Fibroblast of skin of abdomen (primary cell): Measurements from ENCODE around the gene NIT1.

ENCODE experiments used
- DNase-seq: peaks from one replicate; pipeline ENCODE4 v3.0.0-alpha.2; 2013

NIT1 gene

DNA sequence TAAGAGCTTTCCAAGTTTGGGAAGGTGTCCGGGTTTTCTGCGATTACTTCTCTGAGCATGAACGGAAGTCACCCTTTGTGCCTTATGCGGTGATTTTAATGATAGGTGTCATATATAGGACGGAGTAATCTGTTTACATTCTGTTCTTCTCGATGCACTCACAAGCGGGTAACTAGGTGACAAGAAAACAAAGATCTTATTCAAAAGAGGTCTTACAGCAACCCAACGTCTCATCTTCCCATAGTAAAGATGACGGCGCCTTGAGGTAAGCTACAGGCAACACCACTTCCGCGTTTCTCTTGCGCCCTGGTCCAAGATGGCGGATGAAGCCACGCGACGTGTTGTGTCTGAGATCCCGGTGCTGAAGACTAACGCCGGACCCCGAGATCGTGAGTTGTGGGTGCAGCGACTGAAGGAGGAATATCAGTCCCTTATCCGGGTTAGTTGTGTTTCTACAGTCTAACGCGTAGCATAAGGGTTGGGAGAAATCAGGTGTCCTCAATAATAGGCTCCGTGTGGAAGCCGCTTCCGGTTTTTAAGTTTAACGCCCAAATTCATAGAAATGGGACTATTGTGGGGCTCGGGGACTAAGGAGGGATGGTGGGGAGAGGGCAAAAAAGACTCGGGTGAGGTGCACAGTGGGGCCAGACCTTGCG, 35.9 kb downstream of the NIT1 start, which contains the start of gene UFC1:
TSS of gene UFC1 (plus strand) at position 297 of the 656 bp plus-strand sequence. CDS start at position 317, 20 bp downstream.
- peak; percentile 90 for DNase-seq

DNA sequence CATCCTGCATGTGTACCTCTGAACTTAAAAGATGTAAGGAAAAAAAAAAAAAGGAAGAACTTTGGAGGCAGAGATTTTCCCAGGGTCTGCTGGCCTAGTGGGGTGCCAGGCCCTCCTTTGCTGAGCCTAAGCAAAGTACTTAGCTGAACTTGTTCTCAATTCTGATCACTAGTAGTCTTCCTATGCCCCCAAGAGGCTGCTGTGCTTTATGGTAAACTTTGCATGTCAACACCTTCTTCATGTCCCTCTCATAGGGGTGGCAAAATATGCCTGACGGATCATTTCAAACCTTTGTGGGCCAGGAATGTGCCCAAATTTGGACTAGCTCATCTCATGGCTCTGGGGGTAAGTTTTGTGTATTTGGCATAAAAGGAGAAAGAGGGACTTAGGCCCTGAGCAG, 40.0 kb downstream of the NIT1 start:
- no peak for DNase-seq

DNA sequence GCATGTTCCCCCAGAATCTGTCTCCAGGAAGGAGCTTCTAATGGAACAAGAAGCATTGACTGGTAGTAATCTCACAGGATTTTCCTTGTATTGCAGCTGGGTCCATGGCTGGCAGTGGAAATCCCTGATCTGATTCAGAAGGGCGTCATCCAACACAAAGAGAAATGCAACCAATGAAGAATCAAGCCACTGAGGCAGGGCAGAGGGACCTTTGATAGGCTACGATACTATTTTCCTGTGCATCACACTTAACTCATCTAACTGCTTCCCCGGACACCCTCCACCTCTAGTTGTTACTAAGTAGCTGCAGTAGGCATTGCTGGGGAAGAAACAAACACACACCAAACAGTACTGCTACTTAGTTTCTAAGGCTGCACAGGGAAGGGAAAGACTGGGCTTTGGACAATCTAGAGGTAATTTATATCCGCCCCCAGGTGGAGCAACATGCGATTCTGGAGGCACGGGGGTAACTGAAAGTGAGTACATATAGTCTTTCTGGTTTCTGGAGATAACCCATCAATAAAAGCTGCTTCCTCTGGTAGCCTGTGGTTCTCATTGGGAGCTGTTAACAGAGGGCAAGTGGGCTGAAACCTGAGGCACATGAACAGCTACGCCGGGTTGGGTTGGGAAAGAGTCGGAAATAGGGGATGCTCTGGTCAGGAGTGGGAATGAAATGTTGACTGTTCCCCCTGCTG, 40.6 kb downstream of the NIT1 start:
- DNase-seq, result no peak

DNA sequence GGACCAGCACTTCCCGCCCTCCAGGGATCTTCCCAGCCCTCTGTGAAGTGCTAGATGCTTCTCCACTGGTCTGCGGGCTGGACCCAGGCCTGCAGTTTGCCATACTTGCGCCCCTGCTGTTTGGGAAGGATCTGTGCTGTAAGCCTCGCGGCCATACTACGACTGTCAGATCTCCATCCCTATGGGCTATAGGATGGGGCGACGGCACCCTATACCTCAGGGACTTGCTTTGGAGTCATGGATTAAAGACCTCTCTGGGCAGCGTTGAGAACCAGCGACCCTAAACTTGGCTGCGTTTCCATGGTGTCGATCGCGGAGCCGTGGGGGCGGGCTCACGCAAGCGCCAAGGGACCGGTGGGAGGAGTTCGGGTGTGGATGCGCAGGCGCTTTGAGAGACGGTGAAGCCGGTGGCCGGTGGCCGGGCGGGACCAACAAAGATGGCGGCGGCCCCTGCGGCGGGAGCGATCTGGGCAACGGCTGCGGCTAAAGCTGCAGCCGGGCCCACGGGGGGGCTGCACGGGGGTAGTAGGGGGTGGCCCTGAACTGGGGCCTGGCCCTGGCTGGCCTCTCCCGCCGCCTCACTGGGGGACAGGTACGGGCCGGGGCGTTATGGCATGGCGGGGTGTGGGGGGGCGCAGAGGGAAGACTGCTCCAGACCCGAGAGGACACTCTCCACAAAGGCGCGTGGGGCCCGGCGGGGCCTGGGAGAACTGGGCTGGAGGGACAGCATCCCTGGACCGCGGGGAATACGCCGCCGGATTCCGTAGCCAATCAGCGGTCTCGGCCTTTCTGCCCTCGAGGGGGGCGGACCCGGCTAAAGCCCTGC, 41.4 kb downstream of the NIT1 start, which contains the start of gene USP21:
TSS of gene USP21 (plus strand) at position 414 of the 826 bp plus-strand sequence. CDS start 1,141 bp downstream, outside the sequence.
- peak; percentile 88 for DNase-seq

DNA sequence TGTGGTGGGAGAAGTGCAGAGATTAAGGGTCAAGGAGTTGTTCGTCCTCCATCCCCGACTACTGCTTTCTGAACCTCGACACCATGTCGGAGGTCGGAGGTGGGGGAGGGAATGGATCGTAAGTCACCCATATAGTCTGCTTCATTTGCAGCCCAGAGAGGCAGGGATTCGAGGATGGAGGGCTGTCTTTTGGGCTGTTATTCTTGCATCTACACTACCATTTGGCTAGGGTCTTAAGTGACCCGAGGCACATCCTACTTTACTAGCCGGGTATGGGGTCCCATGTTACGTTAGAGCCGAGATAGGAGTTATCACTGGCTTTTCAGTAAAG, 42.0 kb downstream of the NIT1 start:
- no peak for DNase-seq

DNA sequence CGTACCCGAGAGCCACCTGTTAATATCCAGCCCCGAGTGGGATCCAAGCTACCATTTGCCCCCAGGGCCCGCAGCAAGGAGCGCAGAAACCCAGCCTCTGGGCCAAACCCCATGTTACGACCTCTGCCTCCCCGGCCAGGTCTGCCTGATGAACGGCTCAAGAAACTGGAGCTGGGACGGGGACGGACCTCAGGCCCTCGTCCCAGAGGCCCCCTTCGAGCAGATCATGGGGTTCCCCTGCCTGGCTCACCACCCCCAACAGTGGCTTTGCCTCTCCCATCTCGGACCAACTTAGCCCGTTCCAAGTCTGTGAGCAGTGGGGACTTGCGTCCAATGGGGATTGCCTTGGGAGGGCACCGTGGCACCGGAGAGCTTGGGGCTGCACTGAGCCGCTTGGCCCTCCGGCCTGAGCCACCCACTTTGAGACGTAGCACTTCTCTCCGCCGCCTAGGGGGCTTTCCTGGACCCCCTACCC, 42.8 kb downstream of the NIT1 start:
- no peak for DNase-seq

DNA sequence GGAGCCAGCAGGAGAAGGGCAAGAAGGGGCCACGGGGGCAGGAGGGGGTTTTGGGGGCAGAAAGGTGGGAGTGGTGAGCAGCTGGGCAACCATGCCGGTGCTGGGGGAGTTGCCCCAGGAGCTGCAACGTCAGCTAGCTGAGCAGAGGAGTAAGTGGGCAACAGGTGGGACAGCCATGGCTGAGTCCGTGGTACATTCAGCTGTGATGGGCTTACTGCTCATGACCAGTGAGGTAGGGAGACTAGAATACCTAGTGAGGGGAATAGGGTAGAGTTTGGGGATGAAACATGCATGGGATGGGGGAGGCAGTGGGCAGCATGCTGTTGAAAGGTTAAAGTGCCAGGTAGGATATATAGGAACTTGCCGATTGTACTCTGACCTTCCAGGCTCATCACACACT, 43.7 kb downstream of the NIT1 start:
- no peak for DNase-seq

DNA sequence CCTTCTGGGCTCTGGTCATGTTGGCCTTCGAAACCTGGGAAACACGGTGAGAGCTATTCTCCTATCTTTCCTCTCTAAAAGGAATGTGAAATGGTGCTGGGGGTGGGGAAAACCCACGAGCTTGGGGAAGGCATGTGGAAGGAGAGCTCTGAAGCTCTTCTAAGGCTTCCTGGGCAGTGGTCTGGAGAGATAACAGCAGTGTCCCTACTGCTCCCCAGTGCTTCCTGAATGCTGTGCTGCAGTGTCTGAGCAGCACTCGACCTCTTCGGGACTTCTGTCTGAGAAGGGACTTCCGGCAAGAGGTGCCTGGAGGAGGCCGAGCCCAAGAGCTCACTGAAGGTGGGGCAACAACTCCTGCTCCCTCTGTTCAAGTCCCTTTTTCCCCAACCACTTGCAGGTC, 44.1 kb downstream of the NIT1 start:
- no peak for DNase-seq

DNA sequence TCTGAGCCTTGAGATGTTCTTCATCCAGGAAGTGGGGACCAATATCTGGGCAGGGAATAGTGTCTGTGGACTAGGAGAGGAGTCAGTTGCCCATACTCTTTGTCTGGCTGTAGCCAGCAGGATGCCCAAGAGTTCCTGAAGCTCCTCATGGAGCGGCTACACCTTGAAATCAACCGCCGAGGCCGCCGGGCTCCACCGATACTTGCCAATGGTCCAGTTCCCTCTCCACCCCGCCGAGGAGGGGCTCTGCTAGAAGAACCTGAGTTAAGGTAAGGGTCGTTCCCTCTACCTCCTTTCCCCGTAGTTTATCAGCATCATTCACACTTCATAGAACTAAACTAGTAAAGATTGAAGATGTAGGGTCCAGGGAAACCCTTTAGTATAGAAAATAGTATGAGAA, 44.9 kb downstream of the NIT1 start:
- no peak for DNase-seq

DNA sequence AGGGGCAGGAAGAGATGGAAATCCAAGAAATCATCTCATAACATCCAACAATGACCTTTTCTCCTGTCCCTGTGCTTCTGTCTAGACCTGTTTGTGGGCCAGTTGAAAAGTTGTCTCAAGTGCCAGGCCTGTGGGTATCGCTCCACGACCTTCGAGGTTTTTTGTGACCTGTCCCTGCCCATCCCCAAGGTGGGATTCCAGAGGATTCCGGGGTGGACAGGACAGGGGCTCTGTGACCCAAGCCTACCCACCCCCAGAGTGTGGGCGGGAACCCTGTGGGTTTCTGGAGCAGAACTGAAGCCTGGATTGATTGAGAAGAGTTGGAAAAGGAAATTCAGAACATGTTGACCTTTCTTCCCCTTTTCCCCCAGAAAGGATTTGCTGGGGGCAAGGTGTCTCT, 45.9 kb downstream of the NIT1 start:
- DNase-seq, result no peak

DNA sequence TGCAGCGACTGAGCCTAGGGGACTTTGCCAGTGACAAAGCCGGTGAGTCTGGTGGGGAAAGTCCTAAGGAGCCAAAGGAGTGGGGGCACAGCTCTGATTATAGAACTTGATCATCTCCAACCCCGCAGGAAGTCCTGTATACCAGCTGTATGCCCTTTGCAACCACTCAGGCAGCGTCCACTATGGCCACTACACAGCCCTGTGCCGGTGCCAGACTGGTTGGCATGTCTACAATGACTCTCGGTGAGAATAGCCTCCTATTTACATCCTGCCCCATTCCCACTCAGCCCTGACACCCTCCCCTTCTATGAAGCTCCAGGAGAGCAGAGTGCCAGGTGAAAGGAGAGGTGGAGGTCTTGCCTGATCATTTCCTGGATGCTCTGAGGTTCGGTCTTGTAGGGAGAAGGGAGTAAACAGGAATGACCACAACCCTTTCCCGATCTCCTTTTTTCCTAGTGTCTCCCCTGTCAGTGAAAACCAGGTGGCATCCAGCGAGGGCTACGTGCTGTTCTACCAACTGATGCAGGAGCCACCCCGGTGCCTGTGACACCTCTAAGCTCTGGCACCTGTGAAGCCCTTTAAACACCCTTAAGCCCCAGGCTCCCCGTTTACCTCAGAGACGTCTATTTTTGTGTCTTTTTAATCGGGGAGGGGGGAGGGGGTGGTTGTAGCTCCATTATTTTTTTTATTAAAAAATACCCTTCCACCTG, 47.2 kb downstream of the NIT1 start:
- no peak for DNase-seq

DNA sequence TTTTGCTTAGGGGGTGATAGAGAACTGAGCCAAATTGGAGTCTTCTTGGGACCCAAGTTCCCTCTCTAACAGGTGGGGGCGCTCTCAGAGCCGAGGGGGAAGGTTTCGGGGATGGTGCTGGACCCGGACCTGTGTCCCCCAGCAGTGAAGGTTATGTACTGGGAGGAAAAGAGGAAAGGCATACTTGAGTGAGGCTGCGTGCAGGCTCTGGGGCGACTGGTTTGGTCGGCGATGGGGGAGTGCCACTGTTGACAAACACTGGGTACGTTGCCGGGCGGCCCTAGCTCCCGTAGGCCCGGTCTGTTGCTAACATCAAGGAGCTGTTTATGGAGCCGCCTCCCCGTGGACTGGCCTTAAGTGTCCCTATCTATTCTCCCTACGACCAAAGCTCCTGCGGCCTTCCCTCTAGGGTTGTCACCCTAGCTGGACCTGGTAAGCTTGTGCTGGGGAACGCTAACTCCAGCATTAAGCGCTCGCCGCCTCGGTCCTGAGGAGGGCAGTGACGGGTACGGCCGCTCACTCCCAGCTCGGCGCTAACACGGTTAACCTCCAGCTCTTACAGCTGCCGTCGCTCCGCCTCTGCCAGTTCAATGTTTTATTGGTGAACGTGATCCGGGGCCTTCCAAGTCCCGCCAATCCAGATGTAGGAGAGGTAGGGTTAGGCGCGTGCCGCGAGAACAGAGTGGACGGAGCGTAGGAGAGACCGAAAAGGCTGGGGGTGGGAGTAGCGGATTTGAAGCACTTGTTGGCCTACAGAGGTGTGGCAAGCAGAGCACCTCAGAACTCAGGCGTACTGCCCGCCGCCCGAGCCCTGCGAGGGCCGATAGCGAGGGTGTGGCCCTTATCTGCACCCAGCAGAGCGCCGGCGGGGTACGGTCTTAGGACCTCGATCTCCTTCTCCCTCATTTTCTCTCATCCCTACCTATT, 48.1 kb downstream of the NIT1 start, which contains the start of gene PPOX:
TSS of gene PPOX (plus strand) at position 685 of the 927 bp plus-strand sequence. CDS start 422 bp downstream, outside the sequence.
- DNase-seq, result peak; percentile 97

DNA sequence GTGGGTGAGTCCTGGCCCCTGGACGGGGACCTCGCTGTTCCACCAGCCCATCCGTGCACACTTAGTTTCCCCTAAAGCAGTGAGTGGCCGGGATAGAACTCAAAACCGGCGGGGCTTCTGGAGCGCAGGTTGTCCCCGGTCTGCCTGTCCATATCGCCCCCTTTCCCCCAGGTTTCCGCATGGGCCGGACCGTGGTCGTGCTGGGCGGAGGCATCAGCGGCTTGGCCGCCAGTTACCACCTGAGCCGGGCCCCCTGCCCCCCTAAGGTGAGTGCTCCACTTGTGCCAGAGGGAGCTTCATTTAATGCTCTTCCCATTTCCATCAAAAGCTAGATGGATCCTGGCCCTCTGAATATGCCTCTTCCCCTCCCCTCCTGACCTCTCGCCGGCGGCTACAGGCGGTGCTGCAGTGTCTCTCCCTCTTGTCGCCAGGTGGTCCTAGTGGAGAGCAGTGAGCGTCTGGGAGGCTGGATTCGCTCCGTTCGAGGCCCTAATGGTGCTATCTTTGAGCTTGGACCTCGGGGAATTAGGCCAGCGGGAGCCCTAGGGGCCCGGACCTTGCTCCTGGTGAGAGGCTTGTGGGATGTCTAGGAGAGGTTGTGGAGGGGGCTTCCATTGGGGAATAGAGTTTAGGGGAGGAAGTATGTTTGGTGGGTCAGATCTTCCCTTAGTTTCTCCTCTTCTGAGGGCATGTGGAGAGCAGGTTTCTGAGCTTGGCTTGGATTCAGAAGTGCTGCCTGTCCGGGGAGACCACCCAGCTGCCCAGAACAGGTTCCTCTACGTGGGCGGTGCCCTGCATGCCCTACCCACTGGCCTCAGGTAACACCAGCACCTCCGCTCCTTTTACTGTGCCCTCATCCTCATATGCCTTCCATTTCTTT, 49.0 kb downstream of the NIT1 start:
- DNase-seq, result no peak

DNA sequence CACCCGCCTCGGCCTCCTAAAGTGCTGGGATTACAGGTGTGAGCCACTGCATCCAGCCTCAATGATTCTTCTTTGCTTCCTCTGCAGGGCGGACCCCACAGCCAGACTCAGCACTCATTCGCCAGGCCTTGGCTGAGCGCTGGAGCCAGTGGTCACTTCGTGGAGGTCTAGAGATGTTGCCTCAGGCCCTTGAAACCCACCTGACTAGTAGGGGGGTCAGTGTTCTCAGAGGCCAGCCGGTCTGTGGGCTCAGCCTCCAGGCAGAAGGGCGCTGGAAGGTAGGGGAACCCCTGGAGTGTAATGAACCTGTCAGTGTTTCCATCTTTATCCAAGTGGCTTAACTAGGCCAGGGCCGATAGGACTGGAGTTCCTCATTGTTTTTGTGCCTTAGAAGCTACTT, 51.0 kb downstream of the NIT1 start:
- DNase-seq, result no peak
